ENCODE measurements around the gene NRBF2.

Gene NRBF2

GRCh38 chr10:63120554-63120953 is 12.6 kb upstream of the NRBF2 start:
- peaks cover 6% of the 10 kb centered on the region for H3K9me3 ChIP-seq (ENCODE audit: control insufficient read depth, insufficient read depth, low read depth, low read length)
- H3K9ac ChIP-seq (ENCODE audit: low read length) = no peak overlapping the region
- no peak overlapping the region for H3K4me3 ChIP-seq (ENCODE audit: low read depth, low read length)
- no peak overlapping the region for H3K27ac ChIP-seq (ENCODE audit: low read depth, low read length)
- H3K36me3 ChIP-seq (ENCODE audit: control insufficient read depth, insufficient read depth, low read length) = no peaks in the 10 kb centered on the region
- no peaks in the 10 kb centered on the region for H3K27me3 ChIP-seq (ENCODE audit: control insufficient read depth, insufficient read depth, low read length)
- H3K4me1 ChIP-seq (ENCODE audit: control insufficient read depth, insufficient read depth, low read length) = no peaks in the 10 kb centered on the region

- no peaks in the 10 kb centered on the region for H3K27me3 ChIP-seq (ENCODE audit: control insufficient read depth, insufficient read depth, low read length)
- no peak overlapping the region for H3K4me3 ChIP-seq (ENCODE audit: low read depth, low read length)
- no peak overlapping the region for H3K27ac ChIP-seq (ENCODE audit: low read depth, low read length)
- no peaks in the 10 kb centered on the region for H3K4me1 ChIP-seq (ENCODE audit: control insufficient read depth, insufficient read depth, low read length)
- peaks cover 6% of the 10 kb centered on the region for H3K9me3 ChIP-seq (ENCODE audit: control insufficient read depth, insufficient read depth, low read depth, low read length)
- H3K9ac ChIP-seq (ENCODE audit: low read length) = no peak overlapping the region
- no peaks in the 10 kb centered on the region for H3K36me3 ChIP-seq (ENCODE audit: control insufficient read depth, insufficient read depth, low read length)
These were observed 9.3 kb upstream of the NRBF2 start for GRCh38 chr10:63123727-63124362.

- Histone ChIP-seq H3K4me1 (ENCODE audit: control insufficient read depth, insufficient read depth, low read length) (peaks cover 5% of the 10 kb centered on the region; the same call in 1 of the 2 replicates), H3K27me3 (ENCODE audit: control insufficient read depth, insufficient read depth, low read length) (no peaks in the 10 kb centered on the region), H3K9ac (ENCODE audit: low read length) (no peak overlapping the region), H3K9me3 (ENCODE audit: control insufficient read depth, insufficient read depth, low read depth, low read length) (peaks cover 6% of the 10 kb centered on the region), H3K27ac (ENCODE audit: low read depth, low read length) (no peak overlapping the region), H3K36me3 (ENCODE audit: control insufficient read depth, insufficient read depth, low read length) (no peaks in the 10 kb centered on the region), H3K4me3 (ENCODE audit: low read depth, low read length) (no peak overlapping the region)
These were observed 7.7 kb upstream of the NRBF2 start for GRCh38 chr10:63125459-63125858.

DNA sequence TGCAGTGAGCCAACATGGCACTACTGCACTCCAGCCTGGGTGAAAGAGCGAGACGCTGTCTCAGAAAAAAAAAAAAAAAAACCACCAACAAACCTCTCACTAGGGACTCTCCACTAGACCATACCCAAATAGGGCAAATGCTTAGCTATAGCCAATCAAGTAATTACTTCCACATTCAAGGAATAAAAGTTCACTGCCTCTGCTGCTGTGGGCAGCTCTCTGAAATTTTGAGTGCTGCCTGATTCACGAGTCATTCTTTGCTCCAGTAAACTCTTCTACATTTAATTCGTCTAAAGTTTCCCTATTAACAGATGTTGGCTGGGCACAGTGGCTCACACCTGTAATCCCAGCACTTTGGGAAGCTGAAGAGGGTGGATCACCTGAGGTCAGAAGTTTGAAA is 4.7 kb upstream of the NRBF2 start:
- Histone ChIP-seq H3K27me3 (ENCODE audit: control insufficient read depth, insufficient read depth, low read length) (no peaks in the 10 kb centered on the region), H3K36me3 (ENCODE audit: control insufficient read depth, insufficient read depth, low read length) (no peaks in the 10 kb centered on the region), H3K4me1 (ENCODE audit: control insufficient read depth, insufficient read depth, low read length) (peaks cover 8% of the 10 kb centered on the region), H3K9me3 (ENCODE audit: control insufficient read depth, insufficient read depth, low read depth, low read length) (peaks cover 14% of the 10 kb centered on the region; the same call in 1 of the 2 replicates), H3K9ac (ENCODE audit: low read length) (no peak overlapping the region), H3K27ac (ENCODE audit: low read depth, low read length) (no peak overlapping the region), H3K4me3 (ENCODE audit: low read depth, low read length) (no peak overlapping the region)

DNA sequence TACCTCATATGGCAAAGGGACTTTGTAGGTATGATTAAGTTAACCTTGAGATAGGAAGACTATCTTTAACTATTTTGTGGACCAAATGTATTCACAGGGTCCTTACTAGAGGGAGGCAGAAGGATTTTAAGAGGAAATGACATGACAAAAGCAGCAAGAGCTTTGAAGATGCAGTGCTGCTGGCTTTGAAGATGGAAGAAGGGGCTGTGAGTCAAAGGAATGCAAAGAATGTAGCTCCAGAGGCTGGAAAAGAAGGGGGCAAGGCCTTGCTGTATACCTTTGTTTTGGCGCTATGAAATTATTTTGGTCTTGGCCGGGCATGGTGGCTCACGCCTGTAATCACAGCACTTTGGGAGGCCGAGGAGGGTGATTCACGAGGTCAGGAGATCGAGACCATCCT is 3.2 kb upstream of the NRBF2 start:
- Histone ChIP-seq H3K4me1 (ENCODE audit: control insufficient read depth, insufficient read depth, low read length) (peaks cover 8% of the 10 kb centered on the region), H3K9me3 (ENCODE audit: control insufficient read depth, insufficient read depth, low read depth, low read length) (peaks cover 14% of the 10 kb centered on the region; the same call in 1 of the 2 replicates), H3K36me3 (ENCODE audit: control insufficient read depth, insufficient read depth, low read length) (no peaks in the 10 kb centered on the region), H3K27me3 (ENCODE audit: control insufficient read depth, insufficient read depth, low read length) (no peaks in the 10 kb centered on the region), H3K4me3 (ENCODE audit: low read depth, low read length) (no peak overlapping the region), H3K9ac (ENCODE audit: low read length) (no peak overlapping the region), H3K27ac (ENCODE audit: low read depth, low read length) (no peak overlapping the region)

- H3K9ac ChIP-seq (ENCODE audit: low read length) = no peak overlapping the region
- peaks cover 14% of the 10 kb centered on the region; the same call in 1 of the 2 replicates for H3K9me3 ChIP-seq (ENCODE audit: control insufficient read depth, insufficient read depth, low read depth, low read length)
- H3K27me3 ChIP-seq (ENCODE audit: control insufficient read depth, insufficient read depth, low read length) = no peaks in the 10 kb centered on the region
- H3K4me3 ChIP-seq (ENCODE audit: low read depth, low read length) = peak overlapping the region; percentile 92
- H3K27ac ChIP-seq (ENCODE audit: low read depth, low read length) = no peak overlapping the region; the same call in 1 of the 2 replicates
- H3K4me1 ChIP-seq (ENCODE audit: control insufficient read depth, insufficient read depth, low read length) = peaks cover 8% of the 10 kb centered on the region
- H3K36me3 ChIP-seq (ENCODE audit: control insufficient read depth, insufficient read depth, low read length) = peaks cover 3% of the 10 kb centered on the region; the same call in 1 of the 2 replicates
These were observed 475 bp upstream of the NRBF2 start for GRCh38 chr10:63132651-63133055.

DNA sequence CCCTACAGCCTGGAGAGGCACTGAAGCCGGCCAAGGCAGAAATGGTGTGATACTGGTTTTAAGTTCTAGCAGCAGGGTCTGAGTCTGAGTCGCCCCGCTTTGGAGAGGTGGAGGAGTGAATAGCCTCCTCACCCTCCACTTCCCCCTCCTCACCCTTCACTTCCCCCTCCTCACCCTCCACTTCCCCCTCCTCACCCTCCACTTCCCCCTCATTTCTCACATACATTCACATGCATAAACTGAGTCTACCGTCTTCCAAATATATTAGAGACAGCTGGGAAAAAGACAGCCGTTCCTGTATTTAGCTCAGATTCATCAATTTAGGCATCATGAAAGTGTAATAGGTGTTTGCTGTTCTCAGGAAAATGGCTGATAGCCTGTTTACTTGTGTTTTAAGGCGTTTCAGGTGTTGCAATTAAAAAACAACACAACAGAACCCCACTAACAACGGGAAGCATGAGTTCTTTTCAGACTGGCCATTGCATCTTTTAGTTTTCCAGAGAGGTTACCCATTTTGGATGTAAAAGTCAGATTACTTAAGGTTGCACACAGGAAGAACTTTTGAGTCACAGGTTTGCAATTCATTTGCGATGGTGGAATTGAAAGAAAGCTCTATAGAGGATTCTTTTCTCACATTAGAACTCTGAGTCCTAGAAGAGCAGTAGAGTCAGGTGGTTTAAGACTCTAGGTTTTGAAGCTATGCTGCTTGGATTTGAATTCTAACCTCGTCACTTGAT is 861 bp downstream of the NRBF2 start:
- Histone ChIP-seq H3K27me3 (ENCODE audit: control insufficient read depth, insufficient read depth, low read length) (no peaks in the 10 kb centered on the region), H3K4me1 (ENCODE audit: control insufficient read depth, insufficient read depth, low read length) (peaks cover 8% of the 10 kb centered on the region), H3K9me3 (ENCODE audit: control insufficient read depth, insufficient read depth, low read depth, low read length) (peaks cover 14% of the 10 kb centered on the region; the same call in 1 of the 2 replicates)

DNA sequence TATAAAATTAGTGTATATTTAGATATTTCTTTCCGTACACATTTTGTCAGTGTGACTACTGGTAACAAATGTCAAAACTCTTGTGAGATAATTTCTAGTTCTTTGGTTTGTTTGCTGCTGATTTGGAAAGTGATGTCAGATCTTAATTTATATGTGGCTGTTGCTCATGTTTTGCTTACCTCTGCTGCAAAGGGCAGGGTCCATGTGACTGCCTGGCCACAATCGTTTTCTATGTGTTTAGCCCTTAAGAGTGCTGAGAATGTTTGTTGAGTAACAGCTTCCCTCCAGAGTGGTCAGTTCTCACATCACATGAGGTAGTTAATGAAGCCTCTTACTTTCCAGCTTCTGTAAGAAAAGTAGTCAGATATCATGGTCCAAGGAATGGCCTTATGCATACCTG is 4.2 kb downstream of the NRBF2 start:
- Histone ChIP-seq H3K9me3 (ENCODE audit: control insufficient read depth, insufficient read depth, low read depth, low read length) (peaks cover 6% of the 10 kb centered on the region; the same call in 1 of the 2 replicates), H3K4me3 (ENCODE audit: low read depth, low read length) (no peak overlapping the region), H3K27me3 (ENCODE audit: control insufficient read depth, insufficient read depth, low read length) (no peaks in the 10 kb centered on the region), H3K36me3 (ENCODE audit: control insufficient read depth, insufficient read depth, low read length) (peaks cover 14% of the 10 kb centered on the region), H3K9ac (ENCODE audit: low read length) (no peak overlapping the region), H3K4me1 (ENCODE audit: control insufficient read depth, insufficient read depth, low read length) (peaks cover 3% of the 10 kb centered on the region), H3K27ac (ENCODE audit: low read depth, low read length) (no peak overlapping the region)

More for the DNA sequence above, 861 bp downstream of the NRBF2 start:
- peak overlapping the region; percentile 95 for H3K9ac ChIP-seq (ENCODE audit: low read length)
- H3K36me3 ChIP-seq (ENCODE audit: control insufficient read depth, insufficient read depth, low read length) = peaks cover 3% of the 10 kb centered on the region; the same call in 1 of the 2 replicates
- H3K27ac ChIP-seq (ENCODE audit: low read depth, low read length) = peak overlapping the region; percentile 81
- peak overlapping the region; percentile 92 for H3K4me3 ChIP-seq (ENCODE audit: low read depth, low read length)

DNA sequence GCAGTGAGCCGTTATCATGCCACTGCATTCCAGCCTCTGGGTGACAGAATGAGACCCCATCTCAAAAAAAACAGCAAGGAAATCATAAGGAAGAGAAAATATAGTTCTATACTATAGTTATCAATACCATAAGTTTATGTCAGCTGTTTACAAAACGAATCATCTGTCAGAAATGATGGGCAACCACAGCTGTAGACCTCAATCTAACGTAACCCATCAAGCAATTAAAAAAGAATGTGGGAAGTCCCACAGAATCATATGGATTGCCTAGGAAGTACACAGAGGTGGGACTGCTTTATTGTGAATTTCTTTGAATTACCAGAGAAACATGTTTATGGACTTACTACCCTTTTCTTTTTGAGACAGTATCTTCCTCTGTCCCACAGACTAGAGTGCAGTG is 6.9 kb downstream of the NRBF2 start:
- H3K4me3 ChIP-seq (ENCODE audit: low read depth, low read length) = no peak overlapping the region

DNA sequence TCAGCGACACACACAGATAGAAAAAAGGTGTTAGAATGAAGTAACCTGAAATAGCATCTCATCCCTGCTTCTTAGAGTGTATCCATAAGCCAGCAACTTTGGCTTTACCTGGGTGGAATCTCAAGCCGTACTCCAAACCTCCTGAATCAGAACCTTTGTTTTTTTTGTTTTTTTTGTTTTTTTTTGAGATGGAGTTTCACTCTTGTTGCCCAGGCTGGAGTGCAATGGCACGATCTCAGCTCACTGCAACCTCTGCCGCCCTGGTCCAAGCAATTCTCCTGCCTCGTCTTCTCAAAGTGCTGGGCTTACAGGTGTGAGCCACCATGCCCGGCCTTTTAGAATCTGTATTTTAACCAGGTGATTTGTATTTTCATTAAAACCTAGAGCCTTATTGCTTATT is 9.0 kb downstream of the NRBF2 start:
- Histone ChIP-seq H3K9me3 (ENCODE audit: control insufficient read depth, insufficient read depth, low read depth, low read length) (no peaks in the 10 kb centered on the region), H3K27me3 (ENCODE audit: control insufficient read depth, insufficient read depth, low read length) (no peaks in the 10 kb centered on the region), H3K36me3 (ENCODE audit: control insufficient read depth, insufficient read depth, low read length) (peaks cover 11% of the 10 kb centered on the region; the same call in 1 of the 2 replicates), H3K4me3 (ENCODE audit: low read depth, low read length) (no peak overlapping the region), H3K4me1 (ENCODE audit: control insufficient read depth, insufficient read depth, low read length) (peaks cover 9% of the 10 kb centered on the region; the same call in 1 of the 2 replicates), H3K9ac (ENCODE audit: low read length) (no peak overlapping the region), H3K27ac (ENCODE audit: low read depth, low read length) (no peak overlapping the region)

More for the DNA sequence above, 6.9 kb downstream of the NRBF2 start:
- Histone ChIP-seq H3K9me3 (ENCODE audit: control insufficient read depth, insufficient read depth, low read depth, low read length) (no peaks in the 10 kb centered on the region), H3K27ac (ENCODE audit: low read depth, low read length) (no peak overlapping the region), H3K36me3 (ENCODE audit: control insufficient read depth, insufficient read depth, low read length) (peaks cover 13% of the 10 kb centered on the region), H3K9ac (ENCODE audit: low read length) (no peak overlapping the region), H3K27me3 (ENCODE audit: control insufficient read depth, insufficient read depth, low read length) (no peaks in the 10 kb centered on the region), H3K4me1 (ENCODE audit: control insufficient read depth, insufficient read depth, low read length) (no peaks in the 10 kb centered on the region)

GRCh38 chr10:63143987-63144386 is 10.9 kb downstream of the NRBF2 start:
- H3K27me3 ChIP-seq (ENCODE audit: control insufficient read depth, insufficient read depth, low read length) = no peaks in the 10 kb centered on the region
- no peak overlapping the region for H3K4me3 ChIP-seq (ENCODE audit: low read depth, low read length)
- H3K9ac ChIP-seq (ENCODE audit: low read length) = no peak overlapping the region
- H3K9me3 ChIP-seq (ENCODE audit: control insufficient read depth, insufficient read depth, low read depth, low read length) = no peaks in the 10 kb centered on the region
- H3K36me3 ChIP-seq (ENCODE audit: control insufficient read depth, insufficient read depth, low read length) = peaks cover 11% of the 10 kb centered on the region; the same call in 1 of the 2 replicates
- peaks cover 9% of the 10 kb centered on the region; the same call in 1 of the 2 replicates for H3K4me1 ChIP-seq (ENCODE audit: control insufficient read depth, insufficient read depth, low read length)
- no peak overlapping the region for H3K27ac ChIP-seq (ENCODE audit: low read depth, low read length)
